HepG2 (cell line): ENCODE results near the gene SEMA5B. TPM values are rescaled to one million over a fixed set of nuclear protein-coding genes. Genes with fewer than 3 reads are reported as not detected.

Experiments used
- ATAC-seq: fragments of 200-7000 bp; cut with Tn5 transposase; 3 replicates; pipeline ENCODE4 v1.9.1; 2020; ENCODE audit warnings: mild to moderate bottlenecking, moderate library complexity
- BruUV-seq: library from RNA; stranded (reverse); fragments of 400-500 nt; replicated peaks from 2 replicates; lab custom pipeline; 2021; lab: Mats Ljungman, UMichigan
- CTCF ChIA-PET: fragments of 300-600 bp; formaldehyde crosslinking; extraction: SDS; loops from one replicate; lab custom pipeline; 2021; ENCODE audit warnings: low total read pairs, inconsistent platforms, low intra/inter-chr PET ratio; lab: Yijun Ruan, JAX
- POLR2A ChIA-PET: fragments of 350-600 bp; sonication (Branson Sonifier 250); formaldehyde crosslinking; loops from one replicate; lab custom pipeline; 2020; ENCODE audit warnings: antibody characterized with exemption, inconsistent platforms; lab: Yijun Ruan, JAX
- DNase-seq: peaks from one replicate; pipeline ENCODE4 v3.0.0-alpha.2; 2015; ENCODE audit warnings: low spot score
- FAIRE-seq: peaks from 3 replicates; lab custom pipeline; 2011; peaks lifted over from hg19 to GRCh38; lab: Jason Lieb, UNC
- H2AFZ ChIP-seq: one replicate; pipeline ENCODE4 v1.6.1; 2011; ENCODE audit warnings: low read length, inconsistent platforms
- H3K27ac ChIP-seq: fragments of 300-600 bp; 3 replicates; pipeline ENCODE4 v1.8.0; 2011; ENCODE audit warnings: mixed run types, mild to moderate bottlenecking, mixed read lengths, low read length, inconsistent platforms; ENCODE audit not compliant: insufficient read depth; ENCODE audit errors: extremely low read length
- H3K27me3 ChIP-seq, 2 experiments: fragments of 200-600 bp in 1 of 2; 2 replicates in 1 of 2; 3 replicates in 1 of 2; pipeline versions ENCODE4 v1.6.0 to v1.8.0; 2011; ENCODE audit warnings: low read length in 2 of 2, mild to moderate bottlenecking in 2 of 2, moderate library complexity in 2 of 2, inconsistent platforms in 1 of 2; ENCODE audit not compliant: insufficient read depth in 2 of 2, control insufficient read depth in 1 of 2
- H3K36me3 ChIP-seq, 2 experiments: fragments of 200-600 bp in 1 of 2; replicated peaks in 1 of 2; 2 replicates in 1 of 2; 3 replicates in 1 of 2; pipeline versions ENCODE4 v1.5.1 to v1.8.0; 2011; ENCODE audit warnings: low read length in 2 of 2, inconsistent platforms in 1 of 2; ENCODE audit not compliant: insufficient read depth in 2 of 2, control insufficient read depth in 1 of 2
- H3K4me1 ChIP-seq: 2 replicates; pipeline ENCODE4 v1.5.1; 2012; ENCODE audit warnings: low read length, inconsistent platforms; ENCODE audit not compliant: insufficient read depth
- H3K4me2 ChIP-seq: 2 replicates; pipeline ENCODE4 v1.6.0; 2011; ENCODE audit warnings: low read depth, low read length, inconsistent platforms
- H3K4me3 ChIP-seq, 3 experiments: fragments of 200-600 bp in 1 of 3; sonication (generic), shearing (Covaris generic) in 1 of 3; replicated peaks in 1 of 3; 2 replicates each; pipeline ENCODE4 v1.5.1; 2011 to 2016; ENCODE audit warnings: low read length in 3 of 3, inconsistent platforms in 2 of 3, low read depth in 2 of 3, mild to moderate bottlenecking in 2 of 3, control low read depth in 1 of 3, mixed read lengths in 1 of 3; ENCODE audit not compliant: insufficient read depth in 1 of 3
- H3K79me2 ChIP-seq: one replicate; pipeline ENCODE4 v1.6.1; 2011; ENCODE audit warnings: low read length, inconsistent platforms; ENCODE audit not compliant: insufficient read depth
- H3K9ac ChIP-seq: 2 replicates; pipeline ENCODE4 v1.6.0; 2011; ENCODE audit warnings: mild to moderate bottlenecking, low read depth, low read length, inconsistent platforms; ENCODE audit not compliant: insufficient read depth
- H3K9me3 ChIP-seq: 2 replicates; pipeline ENCODE4 v1.5.1; 2012; ENCODE audit warnings: mild to moderate bottlenecking, low read length
- H4K20me1 ChIP-seq: 2 replicates; pipeline ENCODE4 v1.6.0; 2011; ENCODE audit warnings: inconsistent platforms, mild to moderate bottlenecking, low read length, moderate library complexity; ENCODE audit not compliant: insufficient read depth
- ARID2 ChIP-seq: sonication (generic); formaldehyde crosslinking; IDR thresholded peaks from 2 replicates; pipeline ENCODE4 v1.8.1; 2022; ENCODE audit warnings: mild to moderate bottlenecking, missing genetic modification reagents, borderline replicate concordance
- KDM5A ChIP-seq: fragments of 200-600 bp; sonication (generic); IDR thresholded peaks from 2 replicates; pipeline ENCODE4 v1.7.0; 2018; ENCODE audit warnings: antibody characterized with exemption, mild to moderate bottlenecking, low read length, borderline replicate concordance
- MTA1 ChIP-seq: sonication (generic); formaldehyde crosslinking; IDR thresholded peaks from 2 replicates; pipeline ENCODE4 v1.4.0; 2020; ENCODE audit warnings: missing genetic modification reagents, mild to moderate bottlenecking, borderline replicate concordance
- MYC ChIP-seq: sonication (generic); formaldehyde crosslinking; IDR thresholded peaks from 2 replicates; pipeline ENCODE4 v1.9.0; 2021; ENCODE audit warnings: missing genetic modification reagents, borderline replicate concordance
- PHB2 ChIP-seq: fragments of 450-650 bp; IDR thresholded peaks from 2 replicates; pipeline ENCODE4 v1.6.1; 2018; ENCODE audit not compliant: partially characterized antibody
- ZBTB26 ChIP-seq: IDR thresholded peaks from 2 replicates; pipeline ENCODE4 v1.6.1; 2016; ENCODE audit warnings: missing compliant biosample characterization, missing genetic modification reagents, borderline replicate concordance
- ZFP41 ChIP-seq: sonication (generic); formaldehyde crosslinking; IDR thresholded peaks from 2 replicates; pipeline ENCODE4 v1.4.0; 2020; ENCODE audit warnings: mild to moderate bottlenecking, missing genetic modification reagents, borderline replicate concordance
- ZNF138 ChIP-seq: sonication (generic); formaldehyde crosslinking; IDR thresholded peaks from 2 replicates; pipeline ENCODE4 v1.5.0; 2020; ENCODE audit warnings: mild to moderate bottlenecking, low read depth, missing genetic modification reagents
- ZNF160 ChIP-seq: sonication (generic); formaldehyde crosslinking; IDR thresholded peaks from 2 replicates; pipeline ENCODE4 v1.8.0; 2022; ENCODE audit warnings: mild to moderate bottlenecking, inconsistent platforms, missing genetic modification reagents
- ZNF274 ChIP-seq: sonication (generic); formaldehyde crosslinking; IDR thresholded peaks from 2 replicates; pipeline ENCODE4 v1.5.1; 2020; ENCODE audit warnings: mild to moderate bottlenecking, missing genetic modification reagents
- ZNF563 ChIP-seq: sonication (generic); formaldehyde crosslinking; IDR thresholded peaks from 2 replicates; pipeline ENCODE4 v1.8.0; 2022; ENCODE audit warnings: mild to moderate bottlenecking, moderate library complexity, missing genetic modification reagents
- ZNF576 ChIP-seq: sonication (generic); formaldehyde crosslinking; IDR thresholded peaks from 2 replicates; pipeline ENCODE4 v1.4.0; 2020; ENCODE audit warnings: mild to moderate bottlenecking, missing genetic modification reagents
- ZNF747 ChIP-seq: sonication (generic); formaldehyde crosslinking; IDR thresholded peaks from 2 replicates; pipeline ENCODE4 v1.8.1; 2023; ENCODE audit warnings: missing genetic modification reagents, mild to moderate bottlenecking, borderline replicate concordance
- ZNF776 ChIP-seq: sonication (generic); formaldehyde crosslinking; IDR thresholded peaks from 2 replicates; pipeline ENCODE4 v1.4.0; 2020; ENCODE audit warnings: mild to moderate bottlenecking, missing genetic modification reagents
- ZNF891 ChIP-seq: sonication (generic); formaldehyde crosslinking; IDR thresholded peaks from 2 replicates; pipeline ENCODE4 v1.5.0; 2020; ENCODE audit warnings: mild to moderate bottlenecking, missing genetic modification reagents
- ZSCAN25 ChIP-seq: sonication (generic); formaldehyde crosslinking; IDR thresholded peaks from 2 replicates; pipeline ENCODE4 v1.8.0; 2022; ENCODE audit warnings: mild to moderate bottlenecking, missing genetic modification reagents
- WGBS: methylation state at CpG from one replicate; pipeline ENCODE4 v1.1.6; 2017; ENCODE audit warnings: low lambda C conversion rate; 5-methylcytosine and 5-hydroxymethylcytosine counted together
- in situ Hi-C: cut with HindIII; loops from 2 replicates; pipeline ENCODE4 v1.10.0; 2017; ENCODE audit warnings: low pct_unique_long_range_greater_than_20kb; ENCODE audit not compliant: extremely low pct_ligation_motif_present
- intact Hi-C: fragments of 100-400 bp; cut with micrococcal nuclease; formaldehyde crosslinking; loops from one replicate; pipeline ENCODE4 v1.10.0; 2022; ENCODE audit not compliant: unreplicated experiment
- polyA plus RNA-seq, 8 experiments: library from polyadenylated mRNA; depleted of rRNA in 3 of 8; stranded (reverse) in 7 of 8; unstranded in 1 of 8; fragments of >200 nt; fragmentation: Illumina TruSeq in 4 of 8; extraction: Trizol in 4 of 8; gene quantifications; 2 replicates each; pipeline versions ENCODE4 v1.2.1 to v1.2.3, GENCODE V29; 2011 to 2016; ENCODE audit warnings: low read depth in 4 of 8, missing spikeins in 1 of 8, mixed read lengths in 1 of 8; ENCODE audit not compliant: insufficient read depth in 1 of 8
- total RNA-seq, 5 experiments: library from RNA; depleted of rRNA; stranded (reverse); fragments of >200 nt; fragmentation: Illumina TruSeq; extraction: Trizol; gene quantifications; 2 replicates each; pipeline ENCODE4 v1.2.3, GENCODE V29; 2016; ENCODE audit warnings: low read depth in 1 of 5
- TF ChIP-seq, protein P1 (sequence below): sonication (generic); formaldehyde crosslinking; IDR thresholded peaks from 2 replicates; pipeline ENCODE4 v1.4.0; 2020; ENCODE audit warnings: missing genetic modification reagents, mild to moderate bottlenecking, borderline replicate concordance

The SEMA5B gene
- total and polyA plus RNA-seq, 2 of the 13 experiments (the other 11 are each of a cell fraction or from before 2014, with no cell fraction given) = not detected

DNA sequence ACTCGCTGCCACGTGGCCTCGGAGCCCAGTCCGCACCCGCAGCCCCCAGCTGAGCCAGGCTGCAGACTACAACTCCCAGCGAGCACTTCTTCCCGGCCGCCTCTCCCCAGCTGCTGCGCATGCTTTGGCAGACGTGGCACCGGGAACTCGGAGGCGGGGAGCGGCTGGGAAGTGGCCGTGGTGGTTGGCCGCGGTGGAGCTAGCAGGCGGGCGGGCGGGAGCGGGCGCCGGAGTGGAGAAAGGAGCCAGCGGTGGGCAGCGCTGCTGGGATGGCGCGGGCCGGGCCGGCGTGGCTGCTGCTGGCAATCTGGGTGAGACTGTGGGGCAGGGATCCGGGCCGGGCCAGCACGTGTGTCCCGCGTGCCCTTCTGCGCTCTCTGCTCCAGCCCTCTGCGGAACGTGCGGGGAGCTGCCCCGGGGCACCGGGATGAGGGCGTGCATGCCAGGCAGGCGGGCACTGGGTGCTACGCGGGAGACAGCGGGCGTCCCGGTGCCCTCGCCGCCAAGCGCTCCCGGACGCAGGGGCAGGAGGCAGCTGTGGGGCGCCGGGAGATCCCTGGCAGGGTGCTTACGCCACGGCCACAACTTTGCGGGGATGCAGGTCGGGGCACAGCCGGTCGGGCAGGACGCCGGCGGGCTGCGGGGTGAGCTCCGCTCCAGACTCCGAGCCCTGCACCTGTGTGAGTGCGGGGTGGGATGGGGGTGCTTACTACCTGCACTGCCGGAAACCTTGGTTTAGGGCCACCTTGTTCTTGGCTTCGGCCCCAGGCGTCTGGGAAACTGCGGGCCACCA, 39.5 kb upstream of the SEMA5B start, which contains the start of gene PDIA5 (continued):
- TF ChIP-seq ZNF274 (peak; percentile 34; the same call in 1 of the 2 replicates), MYC (CRISPR knock-in tag) (peak; percentile 100), ZNF576 (peak; percentile 79; the same call in 1 of the 2 replicates), MTA1 (CRISPR knock-in tag) (peak; percentile 60; the same call in 1 of the 2 replicates), ZNF747 (CRISPR knock-in tag) (peak; percentile 78), ZSCAN25 (CRISPR knock-in tag) (no peak), ZNF891 (CRISPR knock-in tag) (peak; percentile 77; the same call in 1 of the 2 replicates), ZNF563 (peak; percentile 92), ZNF138 (CRISPR knock-in tag) (peak; percentile 74), KDM5A (no peak), PHB2 (no peak)
- TF ChIP-seq, all 625 proteins: peak for 324

- no peaks in the 10 kb centered on the region for H3K9me3 ChIP-seq
- peak overlapping the region; percentile 67 for H3K4me2 ChIP-seq
- ATAC-seq = peak; percentile 8
- FAIRE-seq = no peak
- peaks cover 0 to 11% of the 10 kb centered on the region in 2 experiments; a peak in 1 of 5 replicates for H3K27me3 ChIP-seq
- H3K4me1 ChIP-seq = peaks cover 29% of the 10 kb centered on the region
- POLR2A ChIA-PET = interaction anchor here (1.5 to 3.0 kb wide), 2 partner anchors 19 to 135 kb away, joined by 10 to 19 read pairs; partner anchors contain the start of gene SEC22A
- H4K20me1 ChIP-seq = peaks cover 27% of the 10 kb centered on the region
- WGBS = 5% methylated on average over 6 of the region's 6 CpGs
- CTCF ChIA-PET = no interaction called here
- in situ Hi-C loops = no loop called here
- peaks cover 44% of the 10 kb centered on the region for H3K79me2 ChIP-seq
- intact Hi-C loops = loop anchor here (5.0 kb wide), 1 partner anchor 76 kb away; no protein-coding TSS in a partner anchor
- BruUV-seq = no TSS peak
- H2AFZ ChIP-seq = peak overlapping the region; percentile 24
- H3K36me3 ChIP-seq = no peaks in the 10 kb centered on the region
- no peak overlapping the region for H3K27ac ChIP-seq
- H3K9ac ChIP-seq = peak overlapping the region; percentile 96
- DNase-seq = no peak
- peak overlapping the region; percentile 22 to 95 (median 92); a peak in 4 of 6 replicates for H3K4me3 ChIP-seq
- 0 out of 2 replicates have a peak, but pooled peaks have one; percentile 38 for TF ChIP-seq ZFP41 (CRISPR knock-in tag)
- no peak for TF ChIP-seq ZBTB26 (CRISPR knock-in tag)
- no peak for TF ChIP-seq ZNF776
- TF ChIP-seq ZNF160 = peak; percentile 47; the same call in 1 of the 2 replicates
- TF ChIP-seq, protein P1, sequence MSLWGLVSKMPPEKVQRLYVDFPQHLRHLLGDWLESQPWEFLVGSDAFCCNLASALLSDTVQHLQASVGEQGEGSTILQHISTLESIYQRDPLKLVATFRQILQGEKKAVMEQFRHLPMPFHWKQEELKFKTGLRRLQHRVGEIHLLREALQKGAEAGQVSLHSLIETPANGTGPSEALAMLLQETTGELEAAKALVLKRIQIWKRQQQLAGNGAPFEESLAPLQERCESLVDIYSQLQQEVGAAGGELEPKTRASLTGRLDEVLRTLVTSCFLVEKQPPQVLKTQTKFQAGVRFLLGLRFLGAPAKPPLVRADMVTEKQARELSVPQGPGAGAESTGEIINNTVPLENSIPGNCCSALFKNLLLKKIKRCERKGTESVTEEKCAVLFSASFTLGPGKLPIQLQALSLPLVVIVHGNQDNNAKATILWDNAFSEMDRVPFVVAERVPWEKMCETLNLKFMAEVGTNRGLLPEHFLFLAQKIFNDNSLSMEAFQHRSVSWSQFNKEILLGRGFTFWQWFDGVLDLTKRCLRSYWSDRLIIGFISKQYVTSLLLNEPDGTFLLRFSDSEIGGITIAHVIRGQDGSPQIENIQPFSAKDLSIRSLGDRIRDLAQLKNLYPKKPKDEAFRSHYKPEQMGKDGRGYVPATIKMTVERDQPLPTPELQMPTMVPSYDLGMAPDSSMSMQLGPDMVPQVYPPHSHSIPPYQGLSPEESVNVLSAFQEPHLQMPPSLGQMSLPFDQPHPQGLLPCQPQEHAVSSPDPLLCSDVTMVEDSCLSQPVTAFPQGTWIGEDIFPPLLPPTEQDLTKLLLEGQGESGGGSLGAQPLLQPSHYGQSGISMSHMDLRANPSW (CRISPR knock-in tag) = peak; percentile 71; the same call in 1 of the 2 replicates
- TF ChIP-seq ARID2 (CRISPR knock-in tag) = no peak
Measured at GRCh38 chr3:123066599-123066895, 39.0 kb upstream of the SEMA5B start.
